ENCODE results near the gene RAD51B. TPM values are rescaled to one million over a fixed set of nuclear protein-coding genes. Genes with fewer than 3 reads are reported as not detected.
"Not testable (repeated sequence)": the region's sequence is repeated elsewhere in the genome, so short reads cannot be mapped to it uniquely, and the experiment has no call there.

Gene RAD51B
- total RNA-seq, 1 donor from 2014 or later: 2.5 TPM

DNA sequence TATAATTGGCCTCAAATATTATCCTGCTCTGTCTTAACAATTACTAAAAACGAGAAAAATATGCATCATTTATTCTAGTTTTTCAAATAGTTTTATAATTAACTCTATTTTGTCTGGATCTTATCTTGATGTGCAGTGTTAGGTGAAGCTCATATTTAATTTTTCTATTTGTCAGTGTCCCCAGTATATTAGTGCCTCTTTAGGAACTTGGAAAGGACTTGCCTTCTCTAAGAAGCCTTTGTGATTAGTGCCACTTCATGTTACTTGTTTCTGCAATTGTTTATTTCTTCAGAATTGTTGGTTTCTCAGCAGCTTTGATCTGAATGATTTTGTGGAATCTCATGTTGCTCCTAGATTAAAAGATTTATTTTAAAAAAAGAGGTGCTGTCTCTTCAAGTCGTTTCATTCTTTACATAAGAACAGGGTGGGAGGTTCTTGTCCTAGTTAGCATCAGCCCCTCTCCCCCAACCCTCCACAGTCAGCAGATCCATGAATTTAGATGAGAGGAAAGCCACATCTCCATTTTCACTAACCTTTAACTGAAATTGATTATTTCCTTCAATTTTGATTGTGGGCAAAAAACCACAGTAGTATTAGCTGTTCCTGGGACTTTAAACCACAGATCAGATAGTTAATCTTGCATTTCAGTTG lies 434.4 kb downstream of the RAD51B start:
- ATAC-seq (ENCODE audit: poor library complexity): no peak
- intact Hi-C loops (cut with DNase I): no loop called here
- no peak for DNase-seq

DNA sequence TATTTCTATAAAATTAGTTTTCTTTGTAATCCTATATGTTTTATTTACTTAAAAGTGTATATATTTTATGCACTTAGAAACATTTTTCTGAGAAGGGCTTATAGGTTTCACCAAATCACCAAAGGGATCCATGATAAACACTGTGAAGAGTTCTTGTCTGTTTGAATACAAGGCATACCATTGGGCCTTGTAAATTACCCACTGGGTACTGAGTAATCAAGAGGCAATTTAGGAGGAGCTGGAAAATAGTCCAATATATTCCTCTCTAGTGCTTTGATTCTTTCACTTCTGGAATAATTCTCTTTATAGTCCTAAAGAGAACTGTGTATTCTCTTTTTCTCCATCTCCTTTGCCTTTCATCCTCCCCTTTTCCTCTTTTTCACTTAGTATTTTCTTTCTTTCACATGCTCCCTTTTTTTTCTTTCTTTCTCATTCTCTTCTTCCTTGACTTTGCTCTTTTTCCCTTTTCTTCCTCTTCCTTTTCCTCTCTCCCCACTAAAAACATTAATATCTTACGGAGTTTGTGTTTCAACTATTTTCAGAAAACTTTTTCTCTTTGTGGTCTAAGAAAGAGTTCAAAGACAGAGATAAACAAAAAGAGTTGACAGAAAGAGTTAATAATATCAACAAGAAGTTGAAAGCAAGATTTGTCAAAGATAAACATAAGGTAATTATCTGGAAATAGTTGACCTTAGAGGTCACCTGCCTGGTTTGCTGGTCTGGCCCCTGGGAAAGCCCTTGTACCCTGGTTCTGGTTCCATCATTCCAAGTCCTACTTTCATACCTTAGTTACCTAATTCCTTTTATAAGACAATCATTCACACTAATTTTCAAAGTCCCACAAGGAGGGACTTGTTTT lies 435.3 kb downstream of the RAD51B start:
- DNase-seq (no peak), ATAC-seq (ENCODE audit: poor library complexity) (no peak)
- intact Hi-C loops (cut with DNase I): no loop called here

DNA sequence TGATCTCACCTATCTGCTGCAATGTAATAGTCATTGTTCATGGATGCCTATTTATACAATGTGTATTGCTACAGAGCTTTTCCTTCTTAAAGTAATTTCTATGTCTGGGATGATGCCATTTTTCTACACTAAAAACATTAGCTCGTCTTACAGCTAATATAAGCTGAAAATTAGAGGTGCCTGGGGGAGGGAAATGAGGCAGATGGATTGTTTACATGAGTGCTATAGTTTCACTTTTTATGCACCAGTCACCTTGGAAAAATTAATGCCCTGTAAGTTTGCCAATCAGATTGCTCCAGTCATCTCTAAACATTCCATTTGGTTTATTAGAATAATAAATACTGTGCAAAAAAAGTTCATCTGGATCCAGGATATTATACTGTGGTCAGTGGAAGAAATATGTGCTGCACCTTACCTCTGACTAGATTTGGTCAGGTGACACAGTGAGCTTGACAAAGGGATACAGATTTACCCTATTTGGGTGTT lies 436.2 kb downstream of the RAD51B start:
- ATAC-seq (ENCODE audit: poor library complexity) (no peak), DNase-seq (no peak)
- intact Hi-C loops (cut with DNase I): no loop called here

DNA sequence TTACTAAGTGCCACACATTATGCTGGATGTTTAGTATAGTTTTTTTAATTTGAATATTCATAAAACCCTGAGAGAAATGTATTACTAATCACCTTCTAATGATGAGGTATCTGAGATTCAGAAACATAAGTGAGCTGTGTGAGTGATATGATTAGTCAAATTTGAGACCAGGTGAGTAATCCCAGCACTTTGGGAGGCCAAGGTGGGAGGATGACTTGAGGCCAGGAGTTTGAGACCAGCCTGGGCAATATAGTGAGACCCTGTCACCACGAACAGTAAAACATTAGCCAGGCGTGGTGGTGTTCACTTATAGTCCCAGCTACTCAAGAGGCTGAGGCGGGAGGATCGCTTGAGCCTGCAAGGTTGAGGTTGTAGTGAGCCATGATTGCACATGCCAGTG lies 438.4 kb downstream of the RAD51B start:
- intact Hi-C loops (cut with DNase I): no loop called here
- ATAC-seq (ENCODE audit: poor library complexity) (no peak), DNase-seq (no peak)

DNA sequence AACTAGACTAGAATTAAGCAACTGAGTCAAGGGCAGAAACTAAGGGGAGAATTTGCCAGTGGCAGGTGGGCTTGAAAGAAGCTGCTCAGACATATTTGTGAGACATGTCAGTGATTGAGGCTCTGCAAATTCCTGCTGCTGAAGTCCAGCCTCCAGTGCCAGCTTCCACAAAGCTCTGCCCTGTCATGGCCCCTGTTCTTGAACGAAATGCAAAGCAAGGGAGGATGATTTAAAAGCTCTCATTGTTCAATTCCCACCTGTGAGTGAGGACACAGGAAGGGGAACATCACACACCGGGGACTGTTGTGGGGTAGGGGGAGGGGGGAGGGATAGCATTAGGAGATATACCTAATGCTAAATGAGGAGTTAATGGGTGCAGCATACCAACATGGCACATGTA lies 439.4 kb downstream of the RAD51B start:
- intact Hi-C loops (cut with DNase I): not testable (repeated sequence)

DNA sequence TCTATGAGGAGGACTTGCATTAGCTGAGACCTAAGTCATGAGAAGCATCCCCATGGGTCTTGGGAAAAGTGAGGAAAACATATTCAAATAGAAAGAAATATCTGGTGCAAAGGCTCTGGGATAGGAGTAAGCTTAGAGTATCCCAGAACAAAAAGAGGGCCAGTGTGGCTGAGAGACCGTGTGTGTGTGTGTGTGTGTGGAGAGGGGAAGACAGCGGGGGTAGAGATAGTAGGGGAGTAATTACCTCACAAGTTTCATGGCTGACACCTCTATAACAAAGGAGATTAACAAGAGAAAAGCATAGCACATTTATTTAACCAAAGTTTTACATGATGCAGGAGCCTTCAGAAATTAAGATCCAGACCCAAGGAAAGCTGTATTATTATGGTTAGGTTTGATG lies 440.5 kb downstream of the RAD51B start:
- DNase-seq: no peak
- intact Hi-C loops (cut with DNase I): no loop called here

More for the DNA sequence above, 439.4 kb downstream of the RAD51B start:
- ATAC-seq (ENCODE audit: poor library complexity); DNase-seq: not testable (repeated sequence)

DNA sequence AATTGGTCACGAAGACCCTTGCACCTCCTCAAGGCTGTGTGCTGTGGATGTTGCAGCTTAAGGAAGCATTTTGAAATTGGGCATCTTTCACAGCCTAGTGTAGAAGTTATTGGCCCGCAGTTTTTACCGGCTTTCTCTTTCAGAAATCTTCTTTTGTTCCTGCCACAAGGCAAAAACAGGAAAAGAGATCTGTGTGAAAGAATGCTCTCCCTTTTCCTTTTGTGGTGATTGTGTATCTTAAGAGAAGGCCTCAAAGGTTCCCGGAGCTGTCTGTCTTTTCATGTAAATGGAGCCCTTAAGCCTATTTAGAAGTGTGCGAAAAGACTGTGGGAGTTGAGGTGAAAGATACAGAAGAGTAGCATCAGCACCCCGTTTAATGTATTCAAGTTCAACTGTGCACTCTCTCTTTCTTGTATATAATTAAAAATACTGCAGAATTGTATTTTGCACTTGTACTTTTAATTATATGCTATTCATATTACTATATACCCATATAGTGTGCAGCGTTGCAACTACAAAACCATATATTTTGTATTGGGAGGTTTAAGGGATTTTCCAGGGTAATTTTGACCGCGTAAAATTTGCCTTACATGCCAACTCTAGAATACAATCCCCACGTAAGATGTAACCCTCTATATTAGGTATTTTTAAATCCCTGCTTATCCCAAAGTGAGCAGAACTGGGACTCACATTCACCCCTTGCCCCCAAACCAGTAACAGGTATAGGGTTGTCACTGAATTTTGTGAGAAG lies 441.7 kb downstream of the RAD51B start:
- intact Hi-C loops (cut with DNase I): no loop called here
- ATAC-seq (ENCODE audit: poor library complexity): no peak
- DNase-seq: no peak

More for the DNA sequence above, 440.5 kb downstream of the RAD51B start:
- ATAC-seq (ENCODE audit: poor library complexity): no peak

DNA sequence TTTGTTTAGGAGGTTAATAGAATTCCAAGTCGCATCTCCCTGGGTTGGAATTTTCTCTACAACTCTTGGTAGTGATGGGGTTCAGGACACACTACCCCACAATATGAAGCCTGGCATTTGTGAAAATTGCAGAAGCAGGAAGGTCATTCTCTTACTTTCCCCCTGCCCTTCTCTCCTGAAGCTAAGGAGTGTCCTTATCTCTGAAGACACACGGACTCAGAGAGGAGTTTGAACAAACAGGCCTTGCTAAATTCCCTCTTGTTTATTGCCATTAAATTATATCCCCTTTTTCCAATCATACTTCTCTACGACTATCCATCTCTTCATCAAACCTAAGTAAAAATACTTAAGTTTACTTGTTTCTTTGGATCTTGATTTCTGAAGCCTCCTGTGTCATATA lies 443.0 kb downstream of the RAD51B start:
- ATAC-seq (ENCODE audit: poor library complexity) (no peak), DNase-seq (no peak)
- intact Hi-C loops (cut with DNase I): no loop called here

DNA sequence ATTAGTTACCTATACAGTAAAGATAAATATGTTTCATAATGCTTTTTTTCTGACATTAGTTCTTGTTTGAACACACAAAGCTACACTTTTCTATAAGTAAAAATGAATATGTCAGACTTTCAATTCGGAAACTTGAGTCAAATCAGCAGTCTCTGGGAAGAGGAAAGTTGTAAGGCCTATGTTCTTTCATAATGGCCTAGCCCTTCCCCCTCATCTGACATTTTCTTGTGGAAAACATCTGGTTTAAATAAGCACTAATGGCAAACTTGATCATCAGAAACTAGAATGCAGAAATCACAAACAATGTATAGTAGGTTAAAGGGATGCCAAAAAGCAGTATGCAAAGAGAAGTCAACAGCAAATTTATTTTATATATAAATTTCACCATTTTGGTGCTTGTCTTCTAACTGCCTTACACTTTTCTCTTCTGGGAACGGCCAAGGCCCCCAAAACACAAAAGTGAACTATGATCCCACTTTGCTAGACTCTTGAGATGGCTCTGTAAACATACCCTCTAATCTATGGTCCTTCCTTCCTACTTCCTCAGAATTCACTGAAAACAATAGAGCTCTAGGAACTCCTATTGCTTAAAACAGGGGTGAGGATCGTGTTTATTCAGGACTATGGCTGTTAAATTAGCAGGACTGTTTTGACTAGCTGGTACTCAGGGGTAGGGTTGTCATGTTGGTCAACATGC lies 444.1 kb downstream of the RAD51B start:
- no peak for DNase-seq
- intact Hi-C loops (cut with DNase I): no loop called here
- no peak for ATAC-seq (ENCODE audit: poor library complexity)

DNA sequence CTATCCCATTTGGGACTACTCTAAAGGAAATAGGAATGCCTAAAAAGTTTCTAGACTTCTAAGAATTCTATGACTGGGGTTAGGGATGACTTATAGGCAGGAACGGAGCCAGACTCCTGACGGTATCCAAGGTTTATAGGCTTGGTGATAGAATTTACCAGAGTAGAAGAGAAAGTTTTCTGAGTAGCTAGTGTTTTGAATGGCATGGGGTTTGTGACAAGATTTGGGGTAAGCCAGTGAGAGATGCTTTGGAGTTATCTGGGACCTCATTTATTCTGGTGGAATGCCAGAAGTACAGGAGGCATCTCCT lies 444.6 kb downstream of the RAD51B start:
- ATAC-seq (ENCODE audit: poor library complexity) (no peak), DNase-seq (no peak)
- intact Hi-C loops (cut with DNase I): no loop called here

DNA sequence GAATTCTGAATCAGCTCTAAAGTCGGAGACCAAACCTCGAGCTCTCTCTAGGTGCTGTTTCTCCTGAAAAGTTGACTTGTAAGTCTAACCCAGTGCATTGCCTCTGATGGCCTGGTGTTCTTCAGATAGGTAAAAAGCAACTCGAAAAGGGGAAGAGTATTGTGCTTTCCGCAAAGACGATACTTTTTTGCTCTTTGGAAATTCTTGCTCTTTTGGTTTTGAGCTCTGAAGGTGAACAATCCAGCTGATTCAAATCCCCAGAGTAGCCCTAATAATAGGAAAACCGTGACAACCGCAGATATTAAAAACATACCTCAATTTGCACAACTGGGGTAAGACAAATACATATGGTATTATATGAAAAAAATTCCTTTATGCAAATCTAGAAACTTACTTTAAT lies 447.4 kb downstream of the RAD51B start:
- DNase-seq (no peak), ATAC-seq (ENCODE audit: poor library complexity) (no peak)
- intact Hi-C loops (cut with DNase I): no loop called here

DNA sequence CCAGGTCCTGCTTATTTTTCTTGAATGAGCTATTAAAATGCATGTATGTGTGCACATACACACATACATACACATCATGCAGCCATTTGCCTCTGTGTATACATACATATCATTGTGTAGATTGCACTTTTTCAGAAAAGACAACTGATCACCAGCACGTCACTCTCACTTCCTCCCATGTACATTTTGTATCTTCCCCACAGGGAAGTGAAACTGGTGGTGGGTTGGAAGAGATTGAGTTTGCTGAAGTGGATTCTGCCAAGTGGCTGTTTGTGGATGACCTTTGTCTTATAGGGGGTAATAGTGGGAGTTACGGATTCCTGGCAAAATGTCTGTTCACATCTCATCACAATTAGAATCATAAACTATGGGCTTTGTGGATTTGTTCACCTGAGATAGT lies 448.6 kb downstream of the RAD51B start:
- ATAC-seq (ENCODE audit: poor library complexity) (peak; percentile 45), DNase-seq (no peak)
- intact Hi-C loops (cut with DNase I): no loop called here

DNA sequence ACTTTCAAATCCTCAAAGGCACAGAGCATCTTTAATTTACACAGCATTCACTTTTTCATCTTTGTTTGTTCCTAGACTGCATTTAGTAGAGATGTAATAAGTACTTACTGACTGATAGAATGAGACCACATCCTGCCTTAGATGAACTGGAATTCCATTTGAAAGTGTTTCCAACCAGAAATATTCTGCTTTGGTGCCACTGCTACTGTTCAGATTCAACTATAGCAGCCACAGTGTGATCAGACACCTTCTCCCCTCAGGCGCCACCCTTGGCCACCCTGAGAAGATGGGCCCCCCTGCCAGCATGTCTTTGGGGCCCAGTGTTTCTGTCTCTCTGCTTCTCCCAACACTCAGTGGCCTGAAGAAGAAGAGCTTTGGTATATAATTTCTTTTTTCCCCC lies 449.1 kb downstream of the RAD51B start:
- ATAC-seq (ENCODE audit: poor library complexity): no peak
- intact Hi-C loops (cut with DNase I): no loop called here
- DNase-seq: no peak

DNA sequence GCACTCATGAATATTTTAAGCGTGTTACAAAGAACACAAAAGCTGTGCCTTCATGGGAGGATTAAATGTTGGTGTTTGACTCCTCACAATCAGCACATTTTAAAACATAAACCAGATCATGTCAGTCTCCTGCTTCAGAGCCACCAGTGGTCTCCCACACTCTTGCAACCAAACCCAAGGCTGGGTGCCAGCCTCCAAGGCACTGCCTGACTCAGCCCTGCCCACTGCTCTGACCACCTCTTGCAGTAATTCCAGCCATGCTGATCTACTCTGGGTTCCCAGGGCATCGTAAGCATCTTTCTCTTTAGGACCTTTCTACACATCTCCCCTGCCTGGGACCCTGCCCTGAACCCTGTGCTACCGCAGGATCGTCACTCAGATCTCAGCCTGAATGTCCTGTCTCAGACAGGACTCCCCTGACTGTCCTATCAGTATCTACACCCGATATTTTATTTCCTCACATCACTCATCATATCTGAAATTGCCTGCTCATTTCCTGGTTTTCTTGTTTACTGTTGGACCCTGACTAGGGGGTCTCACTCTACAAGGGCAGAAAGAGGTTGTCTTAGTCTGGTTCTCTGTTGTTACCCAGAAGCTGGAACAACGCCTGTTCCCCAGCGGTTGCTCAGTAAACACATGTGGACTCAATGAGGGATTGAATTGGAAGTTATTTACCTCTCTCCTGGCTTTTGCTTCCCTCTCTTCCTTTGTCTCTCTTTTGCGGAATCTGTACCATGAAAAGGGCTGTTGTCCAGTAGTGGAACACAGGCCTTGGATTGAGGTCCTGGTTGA lies 449.8 kb downstream of the RAD51B start:
- DNase-seq: no peak
- intact Hi-C loops (cut with DNase I): no loop called here

DNA sequence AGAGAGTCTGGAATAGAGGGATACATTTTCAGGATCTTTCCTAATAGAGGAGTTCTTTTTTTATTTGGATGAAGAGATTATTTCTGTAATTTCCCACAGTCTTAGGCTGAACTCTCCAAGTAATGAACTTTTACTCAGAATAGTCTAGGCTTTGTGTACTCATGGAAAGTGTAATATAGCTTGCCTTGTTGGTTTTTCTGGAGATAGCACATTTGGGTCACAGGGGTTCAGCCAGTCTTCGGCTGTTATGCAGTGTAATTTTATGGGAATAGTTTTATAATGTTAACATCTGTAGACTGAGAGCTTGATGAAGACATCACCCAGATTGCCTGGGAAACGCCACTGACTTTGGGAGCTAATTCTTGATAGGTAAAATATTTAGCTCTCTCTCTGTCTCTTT lies 450.8 kb downstream of the RAD51B start:
- no peak for DNase-seq
- intact Hi-C loops (cut with DNase I): no loop called here
- ATAC-seq (ENCODE audit: poor library complexity): peak; percentile 21

More for the DNA sequence above, 449.8 kb downstream of the RAD51B start:
- ATAC-seq (ENCODE audit: poor library complexity): no peak

DNA sequence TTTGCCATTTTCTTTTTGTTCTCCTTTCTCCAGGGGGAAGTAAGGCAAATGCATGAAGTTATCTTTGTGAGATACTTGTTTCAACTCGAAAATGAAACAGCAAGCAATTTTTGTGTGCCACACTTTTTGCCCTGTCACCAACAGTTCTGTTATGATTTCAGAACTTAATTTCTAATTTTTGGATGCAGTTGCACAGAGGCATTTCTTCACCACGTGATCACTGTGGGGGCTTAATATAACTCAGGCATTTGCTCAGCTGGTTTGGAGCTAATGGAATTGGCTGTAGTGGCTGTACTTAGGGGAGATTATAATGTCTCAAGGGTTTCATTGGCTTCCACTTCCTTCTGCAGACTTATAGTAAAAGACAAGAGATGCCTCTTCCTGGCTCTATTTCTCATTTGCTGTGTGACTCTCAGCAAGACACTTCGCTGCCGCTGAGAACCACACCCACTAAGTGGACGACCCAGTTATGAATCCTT lies 452.4 kb downstream of the RAD51B start:
- ATAC-seq (ENCODE audit: poor library complexity) (peak; percentile 56), DNase-seq (peak; percentile 39)
- intact Hi-C loops (cut with DNase I): no loop called here

DNA sequence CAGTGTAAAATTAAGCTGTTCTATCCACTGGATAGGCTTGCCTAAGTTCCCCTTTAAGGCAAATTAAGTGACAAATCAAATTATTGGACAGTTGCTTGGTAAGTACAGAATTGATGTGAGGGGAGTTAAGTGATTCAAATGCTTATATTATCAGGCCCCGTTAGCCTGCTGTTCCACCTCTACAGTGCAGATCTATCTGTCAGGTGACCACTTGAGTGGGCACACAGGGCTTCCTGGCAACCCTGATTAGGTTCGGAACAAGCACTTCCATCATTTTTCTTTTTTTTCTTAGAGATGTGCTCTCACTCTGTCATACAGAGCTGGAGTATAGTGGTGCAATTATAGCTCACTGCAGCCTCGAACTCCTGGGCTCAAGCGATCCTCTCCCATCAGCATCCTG lies 453.8 kb downstream of the RAD51B start:
- DNase-seq (no peak), ATAC-seq (ENCODE audit: poor library complexity) (no peak)
- intact Hi-C loops (cut with DNase I): no loop called here

DNA sequence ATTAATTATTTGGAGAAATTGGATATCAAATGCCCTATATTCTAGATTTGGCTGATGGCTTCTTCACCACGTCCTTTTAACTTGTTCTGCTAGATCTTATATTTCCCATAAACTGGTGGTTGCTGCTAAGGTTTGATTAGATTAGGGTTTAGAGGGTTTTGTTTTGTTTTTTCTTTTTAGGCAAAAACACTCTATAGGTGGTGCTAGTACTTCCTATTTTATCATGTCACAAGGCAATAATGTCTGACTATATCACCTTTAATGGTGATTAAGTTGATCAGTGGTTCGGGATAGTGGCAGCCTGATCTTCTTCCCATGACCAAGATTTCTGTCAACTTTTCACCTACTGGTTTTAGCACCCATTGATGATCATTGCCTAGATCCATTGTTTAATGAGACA lies 455.1 kb downstream of the RAD51B start:
- ATAC-seq (ENCODE audit: poor library complexity): no peak
- intact Hi-C loops (cut with DNase I): no loop called here
- DNase-seq: no peak

Data from Right ventricle myocardium superior (tissue), 1 donor.